ENCODE data around the gene VPS37B. TPM values are rescaled to one million over a fixed set of nuclear protein-coding genes. Genes with fewer than 3 reads are reported as not detected.

Gene VPS37B
- total RNA-seq, 4 donors from 2014 or later = 4.8 to 8.2 (median 7.6) TPM

GRCh38 chr12:122859303-122860039, 36.5 kb downstream of the VPS37B start:
- Histone ChIP-seq H3K4me3 (no peak overlapping the region), H3K27me3 (no peaks in the 10 kb centered on the region), H3K9me3 (no peaks in the 10 kb centered on the region), H3K4me1 (peaks cover 0 to 6% of the 10 kb centered on the region in 2 donors), H3K27ac (no peak overlapping the region), H3K36me3 (no peaks in the 10 kb centered on the region)
- in situ Hi-C loops (cut with MboI; ENCODE audit: low sequenced_read_pairs in 4 of 4) (loop anchor here (5.0 to 10.0 kb wide), 2 partner anchors 93 to 95 kb away; no protein-coding TSS in a partner anchor), intact Hi-C loops (cut with DNase I; ENCODE audit: low total_unique reads) (loop anchor here (1.0 kb wide), 1 partner anchor 93 kb away; no protein-coding TSS in a partner anchor)
- DNase-seq (no peak), ATAC-seq (no peak)
- TF ChIP-seq POLR2A (IDR thresholded peaks at IDR 0.05) = no peak
- no peak for TF ChIP-seq CTCF (IDR thresholded peaks at IDR 0.05 in 4 of 5, conservative IDR thresholded peaks at IDR 0.05 in 1 of 5)

- no peaks in the 10 kb centered on the region for H3K27me3 ChIP-seq
- H3K4me3 ChIP-seq = no peak overlapping the region
- H3K4me1 ChIP-seq = peaks cover 0 to 6% of the 10 kb centered on the region in 2 donors
- in situ Hi-C loops (cut with MboI; ENCODE audit: low sequenced_read_pairs in 4 of 4) = loop anchor here in 3 of 4 donors (5.0 to 10.0 kb wide), 2 partner anchors 94 to 96 kb away; no protein-coding TSS in a partner anchor
- H3K9me3 ChIP-seq = no peaks in the 10 kb centered on the region
- no peak for ATAC-seq
- H3K27ac ChIP-seq = no peak overlapping the region
- no peaks in the 10 kb centered on the region for H3K36me3 ChIP-seq
- TF ChIP-seq CTCF (IDR thresholded peaks at IDR 0.05 in 4 of 5, conservative IDR thresholded peaks at IDR 0.05 in 1 of 5) (no peak), POLR2A (IDR thresholded peaks at IDR 0.05) (no peak)
- intact Hi-C loops (cut with DNase I; ENCODE audit: low total_unique reads) = no loop called here
- no peak for DNase-seq
Observed at GRCh38 chr12:122858591-122859302, 37.2 kb downstream of the VPS37B start.

GRCh38 chr12:122858171-122858570, 37.8 kb downstream of the VPS37B start:
- no peaks in the 10 kb centered on the region for H3K36me3 ChIP-seq
- H3K9me3 ChIP-seq = no peaks in the 10 kb centered on the region
- in situ Hi-C loops (cut with MboI; ENCODE audit: low sequenced_read_pairs in 4 of 4) = loop anchor here in 3 of 4 donors (5.0 to 10.0 kb wide), 2 partner anchors 94 to 97 kb away; no protein-coding TSS in a partner anchor
- DNase-seq (no peak), ATAC-seq (no peak)
- peaks cover 0 to 6% of the 10 kb centered on the region in 2 donors for H3K4me1 ChIP-seq
- H3K4me3 ChIP-seq = no peak overlapping the region
- H3K27ac ChIP-seq = no peak overlapping the region
- no peak for TF ChIP-seq POLR2A (IDR thresholded peaks at IDR 0.05)
- no peak for TF ChIP-seq CTCF (IDR thresholded peaks at IDR 0.05 in 4 of 5, conservative IDR thresholded peaks at IDR 0.05 in 1 of 5)
- intact Hi-C loops (cut with DNase I; ENCODE audit: low total_unique reads) = no loop called here
- H3K27me3 ChIP-seq = no peaks in the 10 kb centered on the region

GRCh38 chr12:122856999-122857671, 38.8 kb downstream of the VPS37B start:
- Histone ChIP-seq H3K4me3 (no peak overlapping the region), H3K36me3 (no peaks in the 10 kb centered on the region), H3K27ac (no peak overlapping the region), H3K9me3 (no peaks in the 10 kb centered on the region), H3K4me1 (peaks cover 6 to 8% of the 10 kb centered on the region in 2 donors), H3K27me3 (no peaks in the 10 kb centered on the region)
- in situ Hi-C loops (cut with MboI; ENCODE audit: low sequenced_read_pairs in 4 of 4) = loop anchor here in 3 of 4 donors (5.0 to 10.0 kb wide), 2 partner anchors 95 to 98 kb away; no protein-coding TSS in a partner anchor
- intact Hi-C loops (cut with DNase I; ENCODE audit: low total_unique reads) = no loop called here
- no peak for ATAC-seq
- TF ChIP-seq CTCF (IDR thresholded peaks at IDR 0.05 in 4 of 5, conservative IDR thresholded peaks at IDR 0.05 in 1 of 5) (no peak), POLR2A (IDR thresholded peaks at IDR 0.05) (no peak)
- no peak for DNase-seq
